ENCODE measurements around the gene YPEL1. TPM values are rescaled to one million over a fixed set of nuclear protein-coding genes. Genes with fewer than 3 reads are reported as not detected.

Gene YPEL1
- polyA plus RNA-seq (2013, experiment 1 of 2; ENCODE audit: insufficient read length), result 1.9 TPM
- 1.5 TPM for polyA plus RNA-seq (2013, experiment 2 of 2; ENCODE audit: insufficient read length)

GRCh38 chr22:21735200-21736083 lies at the start of gene YPEL1:
Gene YPEL1, minus strand, starts transcription at chr22:21735794. Its CDS starts 25,050 bp downstream, at chr22:21710744.
- DNase-seq, result peak; percentile 97

GRCh38 chr22:21780259-21780658 lies 44.7 kb upstream of the YPEL1 start:
- no peak for DNase-seq

GRCh38 chr22:21779444-21779843 lies 43.9 kb upstream of the YPEL1 start:
- no peak for DNase-seq

GRCh38 chr22:21778705-21779363 lies 43.2 kb upstream of the YPEL1 start:
- peak; percentile 81 for DNase-seq

GRCh38 chr22:21771631-21771976 lies 36.0 kb upstream of the YPEL1 start:
- DNase-seq, result no peak

- no peak for DNase-seq
Measured at GRCh38 chr22:21768435-21768834, 32.8 kb upstream of the YPEL1 start.

- no peak for DNase-seq
Measured at GRCh38 chr22:21766691-21767462, 31.3 kb upstream of the YPEL1 start.

GRCh38 chr22:21765909-21766529 lies 30.4 kb upstream of the YPEL1 start:
- no peak for DNase-seq

- no peak for DNase-seq
Measured at GRCh38 chr22:21764038-21764804, 28.6 kb upstream of the YPEL1 start.

GRCh38 chr22:21762712-21763581 lies 27.4 kb upstream of the YPEL1 start:
- DNase-seq, result no peak

- no peak for DNase-seq
Measured at GRCh38 chr22:21761994-21762680, 26.5 kb upstream of the YPEL1 start.

GRCh38 chr22:21761086-21761485 lies 25.5 kb upstream of the YPEL1 start:
- DNase-seq, result peak; percentile 52

- peak; percentile 84 for DNase-seq
Measured at GRCh38 chr22:21760640-21761039, 25.0 kb upstream of the YPEL1 start.

- DNase-seq, result no peak
Measured at GRCh38 chr22:21759646-21760376, 24.2 kb upstream of the YPEL1 start.

- DNase-seq, result no peak
Measured at GRCh38 chr22:21759093-21759492, 23.5 kb upstream of the YPEL1 start.

GRCh38 chr22:21758091-21758864 lies 22.7 kb upstream of the YPEL1 start:
- no peak for DNase-seq

- peak; percentile 54 for DNase-seq
Measured at GRCh38 chr22:21755851-21756284, 20.3 kb upstream of the YPEL1 start.

- peak; percentile 18 for DNase-seq
Measured at GRCh38 chr22:21754523-21754922, 18.9 kb upstream of the YPEL1 start.
